Activated naive CD8-positive, alpha-beta T cell treated with anti-CD3 and anti-CD28 coated beads, Interleukin-2, amount 50 U/mL, for 24 hours (primary cell): Measurements from ENCODE around the gene GNAT2.

Experiments used
- ATAC-seq: fragments of 150-1000 bp; cut with Tn5 transposase; one replicate; pipeline ENCODE4 v1.10.0; 2021
- DNase-seq: peaks from one replicate; pipeline ENCODE4 v3.0.0; 2021
- H3K27ac Mint-ChIP-seq: one replicate; pipeline ENCODE4 v1.8.0; 2021; ENCODE audit warnings: mild to moderate bottlenecking, mixed read lengths
- H3K27me3 Mint-ChIP-seq: one replicate; pipeline ENCODE4 v1.8.0; 2021; ENCODE audit warnings: mixed read lengths
- H3K36me3 Mint-ChIP-seq: one replicate; pipeline ENCODE4 v1.8.0; 2021; ENCODE audit warnings: low read depth, mixed read lengths
- H3K4me1 Mint-ChIP-seq: one replicate; pipeline ENCODE4 v1.8.0; 2021; ENCODE audit warnings: mixed read lengths
- H3K4me3 Mint-ChIP-seq: one replicate; pipeline ENCODE4 v1.8.0; 2021; ENCODE audit warnings: mild to moderate bottlenecking, moderate library complexity, mixed read lengths
- H3K9me3 Mint-ChIP-seq: one replicate; pipeline ENCODE4 v1.8.0; 2021; ENCODE audit warnings: mixed read lengths

GNAT2 gene

GRCh38 chr1:109635862-109636200 lies 16.4 kb upstream of the GNAT2 start:
- ATAC-seq (no peak), DNase-seq (no peak)
- Mint-ChIP-seq H3K4me1 (peaks cover 23% of the 10 kb centered on the region), H3K27ac (no peak overlapping the region), H3K4me3 (no peak overlapping the region), H3K36me3 (peaks cover 8% of the 10 kb centered on the region), H3K9me3 (no peaks in the 10 kb centered on the region), H3K27me3 (no peaks in the 10 kb centered on the region)

GRCh38 chr1:109634771-109635750 lies 15.6 kb upstream of the GNAT2 start:
- H3K27me3 Mint-ChIP-seq: no peaks in the 10 kb centered on the region
- H3K36me3 Mint-ChIP-seq: peaks cover 10% of the 10 kb centered on the region
- H3K27ac Mint-ChIP-seq: no peak overlapping the region
- H3K4me1 Mint-ChIP-seq: peaks cover 20% of the 10 kb centered on the region
- ATAC-seq (no peak), DNase-seq (no peak)
- H3K9me3 Mint-ChIP-seq: no peaks in the 10 kb centered on the region
- H3K4me3 Mint-ChIP-seq: no peak overlapping the region

- no peak for DNase-seq
- peak; percentile 42 for ATAC-seq
- Mint-ChIP-seq H3K4me3 (no peak overlapping the region), H3K9me3 (no peaks in the 10 kb centered on the region), H3K4me1 (peaks cover 18% of the 10 kb centered on the region), H3K27me3 (no peaks in the 10 kb centered on the region), H3K27ac (no peak overlapping the region), H3K36me3 (peaks cover 16% of the 10 kb centered on the region)
These were observed 14.9 kb upstream of the GNAT2 start for GRCh38 chr1:109634292-109634691.

- no peaks in the 10 kb centered on the region for H3K9me3 Mint-ChIP-seq
- DNase-seq (no peak), ATAC-seq (no peak)
- H3K27ac Mint-ChIP-seq: no peak overlapping the region
- no peaks in the 10 kb centered on the region for H3K27me3 Mint-ChIP-seq
- H3K4me3 Mint-ChIP-seq: no peak overlapping the region
- peaks cover 18% of the 10 kb centered on the region for H3K4me1 Mint-ChIP-seq
- H3K36me3 Mint-ChIP-seq: peaks cover 19% of the 10 kb centered on the region
These were observed 13.4 kb upstream of the GNAT2 start for GRCh38 chr1:109632671-109633346.

- Mint-ChIP-seq H3K9me3 (no peaks in the 10 kb centered on the region), H3K4me3 (no peak overlapping the region), H3K4me1 (peaks cover 18% of the 10 kb centered on the region), H3K36me3 (peaks cover 24% of the 10 kb centered on the region), H3K27me3 (no peaks in the 10 kb centered on the region), H3K27ac (no peak overlapping the region)
- ATAC-seq (no peak), DNase-seq (no peak)
These were observed 12.4 kb upstream of the GNAT2 start for GRCh38 chr1:109631513-109632505.

- ATAC-seq: no peak
- H3K36me3 Mint-ChIP-seq: peaks cover 24% of the 10 kb centered on the region
- peaks cover 18% of the 10 kb centered on the region for H3K4me1 Mint-ChIP-seq
These were observed 11.6 kb upstream of the GNAT2 start for GRCh38 chr1:109630898-109631512.

GRCh38 chr1:109630081-109630897 lies 10.9 kb upstream of the GNAT2 start:
- DNase-seq: peak; percentile 51

More at GRCh38 chr1:109630898-109631512, 11.6 kb upstream of the GNAT2 start:
- H3K9me3 Mint-ChIP-seq: no peaks in the 10 kb centered on the region
- DNase-seq: no peak
- no peak overlapping the region for H3K4me3 Mint-ChIP-seq
- H3K27me3 Mint-ChIP-seq: no peaks in the 10 kb centered on the region
- H3K27ac Mint-ChIP-seq: no peak overlapping the region

GRCh38 chr1:109629372-109630030 lies 10.1 kb upstream of the GNAT2 start:
- Mint-ChIP-seq H3K27ac (no peak overlapping the region), H3K4me3 (no peak overlapping the region), H3K9me3 (no peaks in the 10 kb centered on the region), H3K27me3 (no peaks in the 10 kb centered on the region), H3K4me1 (peaks cover 7% of the 10 kb centered on the region), H3K36me3 (peaks cover 24% of the 10 kb centered on the region)
- ATAC-seq: no peak
- no peak for DNase-seq

More at GRCh38 chr1:109630081-109630897, 10.9 kb upstream of the GNAT2 start:
- Mint-ChIP-seq H3K27me3 (no peaks in the 10 kb centered on the region), H3K4me1 (peaks cover 11% of the 10 kb centered on the region), H3K36me3 (peaks cover 24% of the 10 kb centered on the region), H3K27ac (no peak overlapping the region), H3K9me3 (no peaks in the 10 kb centered on the region), H3K4me3 (no peak overlapping the region)
- no peak for ATAC-seq

- Mint-ChIP-seq H3K4me3 (no peak overlapping the region), H3K36me3 (peaks cover 24% of the 10 kb centered on the region), H3K27ac (no peak overlapping the region), H3K9me3 (no peaks in the 10 kb centered on the region), H3K4me1 (peaks cover 8% of the 10 kb centered on the region), H3K27me3 (no peaks in the 10 kb centered on the region)
- ATAC-seq (peak; percentile 13), DNase-seq (no peak)
These were observed 9.3 kb upstream of the GNAT2 start for GRCh38 chr1:109628540-109629321.

GRCh38 chr1:109627692-109628399 lies 8.4 kb upstream of the GNAT2 start:
- Mint-ChIP-seq H3K4me1 (peaks cover 17% of the 10 kb centered on the region), H3K27me3 (no peaks in the 10 kb centered on the region), H3K4me3 (no peak overlapping the region), H3K27ac (no peak overlapping the region), H3K9me3 (no peaks in the 10 kb centered on the region), H3K36me3 (peaks cover 24% of the 10 kb centered on the region)
- ATAC-seq (no peak), DNase-seq (no peak)

GRCh38 chr1:109626682-109627408 lies 7.4 kb upstream of the GNAT2 start:
- peaks cover 24% of the 10 kb centered on the region for H3K36me3 Mint-ChIP-seq
- no peak for ATAC-seq
- DNase-seq: no peak
- peaks cover 27% of the 10 kb centered on the region for H3K4me1 Mint-ChIP-seq
- no peak overlapping the region for H3K27ac Mint-ChIP-seq
- H3K27me3 Mint-ChIP-seq: no peaks in the 10 kb centered on the region
- no peaks in the 10 kb centered on the region for H3K9me3 Mint-ChIP-seq
- no peak overlapping the region for H3K4me3 Mint-ChIP-seq
